Right renal cortex interstitium (tissue), 3 donors: ENCODE results near the gene BTK. TPM values are rescaled to one million over a fixed set of nuclear protein-coding genes. Genes with fewer than 3 reads are reported as not detected.
"Not testable (repeated sequence)": the region's sequence is repeated elsewhere in the genome, so short reads cannot be mapped to it uniquely, and the experiment has no call there.

Experiments
- DNase-seq, 3 donors: peaks; one replicate each; pipeline ENCODE4 v3.0.0-alpha.2; 2013; ENCODE audit warnings: low read depth in 3 of 3, low spot score in 2 of 3
- polyA plus RNA-seq, 3 donors: library from polyadenylated mRNA; unstranded; fragments of 120-200 nt; gene quantifications; one replicate each; pipeline ENCODE4 v1.2.1, GENCODE V29; 2013; ENCODE audit not compliant: insufficient read length in 3 of 3

BTK gene
- polyA plus RNA-seq, 3 donors: 1.5 to 2.4 (median 1.7) TPM

DNA sequence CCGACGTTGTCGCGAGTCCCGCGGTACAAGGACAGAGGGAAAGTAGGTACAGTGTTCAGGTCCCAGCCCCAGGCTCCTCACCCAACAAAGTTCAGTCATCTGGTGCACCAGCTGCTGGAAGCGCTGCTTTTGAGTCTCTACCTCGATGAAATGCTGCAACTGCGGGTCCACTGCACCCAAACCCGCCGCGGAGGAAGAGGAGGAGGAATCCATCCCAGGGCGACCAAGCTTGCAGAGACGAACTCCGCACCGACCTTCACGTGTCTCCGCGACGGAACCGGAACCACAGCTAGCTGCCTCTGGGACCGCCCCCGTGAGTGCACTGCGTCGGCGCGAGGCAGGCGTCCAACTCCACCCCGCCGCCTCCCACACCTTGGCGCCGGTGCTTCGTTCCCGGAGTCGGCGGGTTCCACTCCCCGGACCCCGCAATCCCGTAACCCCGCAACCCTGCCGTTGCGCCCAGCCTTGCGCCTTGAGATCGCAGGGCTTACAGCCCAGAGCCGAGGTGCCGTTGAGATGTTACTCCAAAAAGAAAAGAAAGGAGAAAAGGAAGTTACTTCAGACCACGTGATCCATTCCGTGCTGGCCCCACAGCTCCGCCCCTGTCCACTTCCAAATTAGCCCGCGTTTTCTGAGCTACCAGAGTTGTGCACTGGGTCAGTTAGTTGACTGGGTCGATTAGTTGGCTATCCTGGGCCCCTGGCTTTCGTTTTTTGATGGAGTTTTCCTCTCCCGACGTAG, 37.4 kb downstream of the BTK start, which contains the start of gene TIMM8A:
Gene TIMM8A (minus strand): TSS at position 291 of the 741 bp plus-strand sequence. CDS start 78 bp downstream, at position 213.
- peak; percentile 25 to 48 (median 46) for DNase-seq

GRCh38 chrX:101347859-101348451, 38.0 kb downstream of the BTK start:
- no peak for DNase-seq

DNA sequence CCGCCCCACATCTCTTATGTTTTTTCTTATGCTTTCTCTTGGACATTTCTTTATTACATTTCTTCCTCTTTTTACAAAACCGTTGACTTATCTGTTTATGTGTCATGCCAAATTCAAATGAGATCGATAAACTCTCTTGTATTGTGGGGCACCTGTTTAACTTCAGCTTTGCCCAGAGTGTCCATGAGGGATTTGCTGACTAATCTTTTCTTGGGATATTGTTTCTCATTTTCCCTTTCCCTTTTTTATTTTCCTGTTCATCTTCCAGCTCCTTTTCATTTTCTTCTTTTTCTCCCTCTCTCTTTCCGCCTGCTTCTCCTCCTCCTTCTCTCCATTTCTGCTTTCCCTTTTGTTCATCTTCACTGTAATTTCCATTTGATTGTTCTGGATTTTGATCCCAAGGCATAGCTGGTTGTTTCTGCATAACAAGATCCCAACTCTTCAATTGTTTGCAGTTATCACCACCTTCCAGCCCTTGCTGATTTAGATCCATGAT, 48.2 kb downstream of the BTK start:
- no peak for DNase-seq

GRCh38 chrX:101334310-101334709, 51.7 kb downstream of the BTK start:
- not testable (repeated sequence) for DNase-seq

DNA sequence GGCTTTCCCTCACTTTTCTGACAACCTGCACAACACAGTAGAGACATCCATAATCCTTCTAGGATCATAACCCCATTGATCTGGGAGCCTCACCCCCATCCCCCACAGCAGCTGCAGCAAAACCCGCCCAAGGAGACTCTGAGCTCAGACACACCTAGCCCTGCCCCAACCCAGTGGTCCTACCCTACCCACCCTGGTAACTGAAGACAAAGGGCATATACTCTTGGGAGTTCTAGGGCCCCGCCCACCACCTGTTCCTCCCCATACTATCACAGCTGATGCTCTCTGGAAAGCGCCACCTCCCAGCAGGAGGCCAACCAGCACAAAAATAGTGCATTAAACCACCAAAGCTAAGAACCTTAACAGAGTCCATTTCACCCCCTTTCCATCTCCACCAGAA, 59.4 kb downstream of the BTK start:
- DNase-seq: not testable (repeated sequence)

DNA sequence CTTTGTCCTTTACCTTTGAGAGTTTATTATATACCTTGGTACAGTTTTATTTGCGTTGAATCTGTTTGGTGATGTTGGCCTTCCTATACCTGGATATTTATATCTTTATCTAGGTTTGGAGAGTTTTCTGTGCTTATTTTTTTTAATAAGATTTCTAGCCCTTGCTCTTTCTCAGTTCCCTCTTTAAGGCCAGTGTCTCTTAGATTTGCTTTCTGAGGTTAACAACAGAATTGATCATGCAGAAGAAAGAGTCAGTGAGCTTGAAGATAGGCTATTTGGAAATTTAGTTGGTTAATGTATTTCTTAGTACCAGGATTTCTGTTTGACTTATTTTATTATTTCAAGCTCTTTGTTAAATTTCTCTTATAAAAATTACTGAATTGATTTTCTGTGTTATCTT, 82.2 kb downstream of the BTK start:
- DNase-seq: no peak

Other genes starting within 250 kb of the BTK start
- gene DRP2, start 166.4 kb downstream of the BTK start, polyA plus RNA-seq: 1 to 10 TPM; 1.7 to 1.9 (median 1.8) TPM
- under 1 TPM; 0.44 to 0.58 (median 0.52) TPM for gene TAF7L, start 94.9 kb downstream of the BTK start, polyA plus RNA-seq
- gene TIMM8A, start 37.4 kb downstream of the BTK start, polyA plus RNA-seq: 10 to 100 TPM; 19.1 to 19.5 (median 19.2) TPM
- 1,000 to 10,000 TPM; 1,474 to 1,562 (median 1,481) TPM for gene RPL36A, start 4.8 kb upstream of the BTK start, polyA plus RNA-seq
- 10 to 100 TPM; 31.5 to 37.3 (median 32.8) TPM for gene GLA, start 21.7 kb upstream of the BTK start, polyA plus RNA-seq
- gene HNRNPH2, start 22.0 kb upstream of the BTK start, polyA plus RNA-seq: 100 to 1,000 TPM; 157 to 169 (median 168) TPM
- 10 to 100 TPM; 17.3 to 21.8 (median 17.8) TPM for gene ARMCX4, start 99.3 kb upstream of the BTK start, polyA plus RNA-seq
- 10 to 100 TPM; 47.7 to 51.4 (median 50.5) TPM for gene ARMCX1, start 164.4 kb upstream of the BTK start, polyA plus RNA-seq
- 10 to 100 TPM; 84.9 to 90.1 (median 88.4) TPM for gene ARMCX6, start 231.8 kb upstream of the BTK start, polyA plus RNA-seq
- gene ARMCX3, start 237.0 kb upstream of the BTK start, polyA plus RNA-seq: 100 to 1,000 TPM; 116 to 124 (median 118) TPM